GM12892 (cell line): ENCODE data around the gene AFDN.

Experiments used
- POLR2A ChIP-seq: IDR thresholded peaks from 2 replicates; pipeline ENCODE4 v1.6.1; 2011; ENCODE audit warnings: low read depth, low read length, control low read depth
- POLR2AphosphoS5 ChIP-seq: IDR thresholded peaks from 2 replicates; pipeline ENCODE4 v1.6.1; 2011; ENCODE audit warnings: low read depth, low read length, control low read depth
- TAF1 ChIP-seq: IDR thresholded peaks from 2 replicates; pipeline ENCODE4 v1.6.1; 2011; ENCODE audit warnings: low read depth, mild to moderate bottlenecking, control low read depth, low read length, borderline replicate concordance

DNA sequence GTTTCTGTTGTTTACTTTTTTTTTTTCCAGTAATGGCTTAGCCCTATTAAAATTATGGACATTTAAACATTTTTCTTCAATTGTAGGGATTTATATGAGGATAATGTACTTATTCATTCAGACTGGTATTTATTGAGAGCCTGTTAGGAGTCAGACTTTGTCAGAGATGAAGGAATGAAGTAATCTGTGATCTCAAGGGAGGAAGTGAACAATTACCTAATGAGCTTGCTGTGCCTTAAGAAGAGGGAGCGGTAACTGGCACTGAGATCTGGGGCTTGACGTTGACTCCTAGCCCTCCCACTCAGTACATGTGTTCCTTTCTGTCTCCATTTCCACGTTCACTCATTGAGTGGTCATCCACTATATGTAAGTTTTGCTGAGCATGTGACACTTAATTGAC, 12.6 kb downstream of the AFDN start:
- TF ChIP-seq POLR2A: no peak
- TF ChIP-seq TAF1: no peak
- no peak for TF ChIP-seq POLR2AphosphoS5
